Measurements from ENCODE around the gene HLA-E.

GRCh38 chr6:30444451-30444742 lies 44.9 kb upstream of the HLA-E start:
- TF ChIP-seq CTCF (IDR thresholded peaks at IDR 0.05) (no peak), POLR2A (IDR thresholded peaks at IDR 0.05) (no peak)
